H1 (cell line): ENCODE results near the gene COLEC11. TPM values are rescaled to one million over a fixed set of nuclear protein-coding genes. Genes with fewer than 3 reads are reported as not detected.

Experiments
- CTCF ChIA-PET: fragments of 300-600 bp; sonication (Branson Sonifier 250); formaldehyde crosslinking; loops from one replicate; lab custom pipeline; 2021; ENCODE audit not compliant: partially characterized antibody; lab: Charles Lee
- POLR2A ChIA-PET: fragments of 300-600 bp; sonication (Branson Sonifier 250); formaldehyde crosslinking; loops from one replicate; lab custom pipeline; 2021; ENCODE audit warnings: inconsistent platforms; ENCODE audit not compliant: partially characterized antibody; lab: Charles Lee
- DNase-seq, 2 experiments: peaks; one replicate each; pipeline versions ENCODE4 v3.0.0 to v3.0.0-alpha.2; 2010 to 2022; ENCODE audit warnings: low spot score in 2 of 2, low read depth in 1 of 2, mixed read lengths in 1 of 2
- FAIRE-seq: peaks from 2 replicates; lab custom pipeline; 2011; peaks lifted over from hg19 to GRCh38; lab: Jason Lieb, UNC
- H2AFZ ChIP-seq: 2 replicates; pipeline ENCODE4 v1.8.1; 2012; ENCODE audit warnings: low read length, inconsistent platforms
- H2AK5ac ChIP-seq: 2 replicates; pipeline ENCODE4 v1.6.1; 2013; ENCODE audit warnings: low read depth, low read length
- H2BK120ac ChIP-seq: replicated peaks from 2 replicates; pipeline ENCODE3; 2013; ENCODE audit warnings: low read depth, low read length, inconsistent platforms
- H2BK12ac ChIP-seq: 2 replicates; pipeline ENCODE4 v1.6.1; 2013; ENCODE audit warnings: low read depth, low read length
- H2BK15ac ChIP-seq: 2 replicates; pipeline ENCODE4 v1.6.1; 2013; ENCODE audit warnings: low read length
- H2BK20ac ChIP-seq: 2 replicates; pipeline ENCODE4 v1.6.1; 2013; ENCODE audit warnings: low read length
- H2BK5ac ChIP-seq: 2 replicates; pipeline ENCODE4 v1.6.1; 2013; ENCODE audit warnings: low read depth, low read length
- H3K14ac ChIP-seq: 2 replicates; pipeline ENCODE4 v1.6.1; 2013; ENCODE audit warnings: inconsistent platforms; ENCODE audit not compliant: insufficient read length
- H3K18ac ChIP-seq: 2 replicates; pipeline ENCODE4 v1.6.1; 2013; ENCODE audit warnings: low read length; ENCODE audit errors: extremely low read depth
- H3K23ac ChIP-seq: 2 replicates; pipeline ENCODE4 v1.6.1; 2013; ENCODE audit warnings: inconsistent platforms; ENCODE audit not compliant: insufficient read length
- H3K23me2 ChIP-seq: 2 replicates; pipeline ENCODE4 v1.6.1; 2013; ENCODE audit warnings: low read depth, low read length
- H3K27ac ChIP-seq: 2 replicates; pipeline ENCODE4 v1.6.1; 2011; ENCODE audit warnings: low read depth, low read length, inconsistent platforms
- H3K27me3 ChIP-seq, 4 experiments: replicated peaks in 1 of 4; 1 replicate in 1 of 4; 2 replicates in 3 of 4; pipeline versions ENCODE4 v1.6.1 to v1.8.1; 2011 to 2013; ENCODE audit warnings: low read length in 3 of 4, mild to moderate bottlenecking in 3 of 4, inconsistent platforms in 2 of 4, mixed read lengths in 2 of 4, moderate library complexity in 1 of 4; ENCODE audit not compliant: control insufficient read depth in 3 of 4, insufficient read depth in 3 of 4; ENCODE audit errors: extremely low read depth in 1 of 4
- H3K36me3 ChIP-seq, 4 experiments: 2 replicates each; pipeline versions ENCODE4 v1.6.1 to v1.8.1; 2011 to 2013; ENCODE audit warnings: mild to moderate bottlenecking in 4 of 4, low read length in 3 of 4, moderate library complexity in 2 of 4, control low read depth in 1 of 4, inconsistent platforms in 1 of 4; ENCODE audit not compliant: insufficient read depth in 4 of 4, control insufficient read depth in 2 of 4
- H3K4ac ChIP-seq: replicated peaks from 2 replicates; pipeline ENCODE3; 2013; ENCODE audit warnings: low read length, low read depth, mixed read lengths, inconsistent platforms; ENCODE audit not compliant: insufficient read length
- H3K4me1 ChIP-seq, 4 experiments: replicated peaks in 1 of 4; 1 replicate in 1 of 4; 2 replicates in 3 of 4; pipeline versions ENCODE4 v1.6.1 to v1.8.1; 2011 to 2013; ENCODE audit warnings: low read length in 3 of 4, inconsistent platforms in 2 of 4, mixed read lengths in 1 of 4; ENCODE audit not compliant: insufficient read depth in 4 of 4, control insufficient read depth in 3 of 4
- H3K4me2 ChIP-seq, 2 experiments: 2 replicates each; pipeline versions ENCODE4 v1.6.1 to v1.8.1; 2011 to 2013; ENCODE audit warnings: low read depth in 2 of 2, low read length in 2 of 2, control low read depth in 1 of 2, inconsistent platforms in 1 of 2, mild to moderate bottlenecking in 1 of 2; ENCODE audit not compliant: insufficient read depth in 1 of 2
- H3K4me3 ChIP-seq, 4 experiments: fragments of 200-600, 300-600 bp in 1 of 4; sonication (generic), shearing (Covaris generic), sonication (Bioruptor Twin) in 1 of 4; 2 replicates each; pipeline versions ENCODE4 v1.5.1 to v1.8.1; 2011 to 2016; ENCODE audit warnings: low read length in 4 of 4, low read depth in 3 of 4, control low read depth in 2 of 4, inconsistent platforms in 2 of 4, mild to moderate bottlenecking in 2 of 4, mixed read lengths in 1 of 4, moderate library complexity in 1 of 4; ENCODE audit not compliant: insufficient read depth in 2 of 4; ENCODE audit errors: extremely low read depth in 1 of 4
- H3K56ac ChIP-seq: replicated peaks from 2 replicates; pipeline ENCODE3; 2013; ENCODE audit warnings: low read depth, mild to moderate bottlenecking, mixed read lengths, low read length, inconsistent platforms; ENCODE audit not compliant: insufficient read length
- H3K79me1 ChIP-seq: 2 replicates; pipeline ENCODE4 v1.6.1; 2013; ENCODE audit warnings: low read depth, low read length, control low read depth
- H3K79me2 ChIP-seq, 2 experiments: 2 replicates each; pipeline versions ENCODE4 v1.6.1 to v1.8.1; 2012 to 2013; ENCODE audit warnings: low read length in 2 of 2, mild to moderate bottlenecking in 2 of 2, inconsistent platforms in 1 of 2; ENCODE audit not compliant: insufficient read depth in 2 of 2, control insufficient read depth in 1 of 2
- H3K9ac ChIP-seq, 4 experiments: replicated peaks in 1 of 4; 1 replicate in 1 of 4; 2 replicates in 3 of 4; pipeline versions ENCODE4 v1.6.1 to v1.8.1; 2011 to 2013; ENCODE audit warnings: low read depth in 3 of 4, low read length in 3 of 4, control low read depth in 2 of 4, mild to moderate bottlenecking in 2 of 4, moderate library complexity in 2 of 4, inconsistent platforms in 1 of 4; ENCODE audit errors: extremely low read depth in 1 of 4
- H3K9me3 ChIP-seq, 2 experiments: 2 replicates each; pipeline versions ENCODE4 v1.6.1 to v1.8.1; 2012 to 2013; ENCODE audit warnings: mild to moderate bottlenecking in 2 of 2, moderate library complexity in 2 of 2, control low read depth in 1 of 2, inconsistent platforms in 1 of 2, low read depth in 1 of 2, low read length in 1 of 2, mixed read lengths in 1 of 2; ENCODE audit not compliant: insufficient read depth in 2 of 2
- H4K20me1 ChIP-seq, 2 experiments: replicated peaks in 1 of 2; 2 replicates each; pipeline versions ENCODE3 to v1.8.1; 2011 to 2013; ENCODE audit warnings: inconsistent platforms in 2 of 2, low read length in 2 of 2, mild to moderate bottlenecking in 1 of 2; ENCODE audit not compliant: insufficient read depth in 2 of 2, control insufficient read depth in 1 of 2
- H4K5ac ChIP-seq: 2 replicates; pipeline ENCODE4 v1.6.1; 2013; ENCODE audit warnings: low read length, low read depth, mixed read lengths, inconsistent platforms; ENCODE audit not compliant: insufficient read length
- H4K8ac ChIP-seq: 2 replicates; pipeline ENCODE4 v1.8.0; 2013; ENCODE audit warnings: mild to moderate bottlenecking, moderate library complexity, low read length, inconsistent platforms; ENCODE audit not compliant: insufficient read depth; ENCODE audit errors: extremely low read depth
- H4K91ac ChIP-seq: replicated peaks from 2 replicates; pipeline ENCODE3; 2013; ENCODE audit warnings: low read length, mixed read lengths, inconsistent platforms; ENCODE audit not compliant: insufficient read length
- JUN ChIP-seq: IDR thresholded peaks from 2 replicates; pipeline ENCODE4 v1.6.1; 2011; ENCODE audit warnings: low read depth, mild to moderate bottlenecking, improper control_type of control experiment, low read length
- MAFK ChIP-seq: IDR thresholded peaks from 2 replicates; pipeline ENCODE4 v1.6.1; 2012; ENCODE audit warnings: low read depth, mild to moderate bottlenecking, improper control_type of control experiment, low read length
- SIRT6 ChIP-seq: IDR thresholded peaks from one replicate; pipeline ENCODE4 v1.7.1; 2012; ENCODE audit warnings: low read length, inconsistent platforms
- TAF7 ChIP-seq: optimal IDR thresholded peaks from 2 replicates; pipeline ENCODE3; 2011; ENCODE audit warnings: low read depth, mild to moderate bottlenecking, inconsistent platforms, low read length, moderate library complexity, borderline replicate concordance
- YY1 ChIP-seq: IDR thresholded peaks from 2 replicates; pipeline ENCODE4 v1.6.1; 2011; ENCODE audit warnings: low read depth, mild to moderate bottlenecking, low read length
- whole genome bisulfite sequencing, 2 experiments: shearing (Covaris generic) in 1 of 2; methylation state at CpG; one replicate each; pipeline versions ENCODE4 v1.1.6 to v1.1.7; 2013 to 2015; ENCODE audit warnings: low lambda C conversion rate in 2 of 2, mixed read lengths in 2 of 2, inconsistent platforms in 1 of 2, low coverage in 1 of 2, missing lambda C conversion rate in 1 of 2; ENCODE audit not compliant: insufficient replicate concordance in 2 of 2, insufficient coverage in 1 of 2, insufficient read length in 1 of 2; ENCODE audit errors: extremely low coverage in 1 of 2, missing lambda C conversion rate in 1 of 2; 5-methylcytosine and 5-hydroxymethylcytosine counted together
- polyA plus RNA-seq, 7 experiments: library from polyadenylated mRNA; depleted of rRNA in 3 of 7; stranded (reverse) in 5 of 7; unstranded in 2 of 7; fragments of >200 nt in 5 of 7; fragments of 200-250 nt in 2 of 7; gene quantifications; 1 replicate in 5 of 7; 2 replicates in 1 of 7; 4 replicates in 1 of 7; pipeline versions ENCODE4 v1.2.1 to v1.2.3, GENCODE V29; 2011 to 2013; ENCODE audit warnings: missing spikeins in 2 of 7, mixed read lengths in 2 of 7
- total RNA-seq: library from RNA; stranded (reverse); fragmentation: NEBNext Ultra II Directional; extraction: Animal tissue kit (Norgen Biotek cat#: 25700); gene quantifications from 2 replicates; pipeline ENCODE4 v1.2.1, GENCODE V29; 2021
- TF ChIP-seq, protein P1 (sequence below): IDR thresholded peaks from 2 replicates; pipeline ENCODE4 v1.6.1; 2012; ENCODE audit warnings: low read length, inconsistent platforms
- TF ChIP-seq, protein P2 (sequence below), 3 experiments: IDR thresholded peaks; 1 replicate in 2 of 3; 2 replicates in 1 of 3; pipeline versions ENCODE4 v1.5.1 to v1.6.1; 2011; ENCODE audit warnings: low read length in 3 of 3, mild to moderate bottlenecking in 3 of 3, inconsistent platforms in 2 of 3, low read depth in 1 of 3, moderate library complexity in 1 of 3; ENCODE audit not compliant: insufficient read depth in 1 of 3; ENCODE audit errors: control extremely low read depth in 1 of 3
- TF ChIP-seq, protein P3 (sequence below): IDR thresholded peaks from 2 replicates; pipeline ENCODE4 v1.6.1; 2011; ENCODE audit warnings: low read depth, mild to moderate bottlenecking, low read length; ENCODE audit not compliant: insufficient read depth

COLEC11 gene
- total and polyA plus RNA-seq, 2 of the 8 experiments (the other 6 are each of a cell fraction or from before 2014, with no cell fraction given), result 0.47 to 0.80 TPM

DNA sequence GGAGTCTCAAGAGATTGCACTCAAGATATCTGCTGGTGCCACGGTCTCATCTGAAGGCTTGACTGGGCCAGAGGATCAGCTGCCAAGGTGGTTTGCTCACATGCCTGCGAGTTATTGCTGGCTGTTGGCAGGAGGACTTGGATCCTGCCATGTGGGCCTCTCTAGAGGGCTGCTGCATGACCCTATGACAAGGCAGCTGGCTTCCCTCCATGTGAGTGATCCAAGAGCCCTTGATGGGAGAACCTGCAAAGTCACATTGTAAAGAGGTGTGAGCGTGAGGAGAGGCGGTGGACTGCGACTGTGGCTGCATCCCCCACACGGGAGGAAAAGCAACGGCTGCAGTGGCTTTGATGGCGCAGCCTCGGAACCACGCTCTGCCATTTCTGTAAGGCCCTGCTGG lies 59.1 kb downstream of the COLEC11 start:
- H3K9me3 ChIP-seq, result no peaks in the 10 kb centered on the region; a peak in 1 of 4 replicates
- no peak overlapping the region for H2AFZ ChIP-seq
- peaks cover 7% of the 10 kb centered on the region; the same call in 1 of the 2 replicates for H3K23me2 ChIP-seq
- no peaks in the 10 kb centered on the region for H3K36me3 ChIP-seq
- no peak overlapping the region for H4K91ac ChIP-seq
- H3K27me3 ChIP-seq, result peaks cover 0 to 2% (median 0%) of the 10 kb centered on the region in 4 experiments; a peak in 1 of 7 replicates
- H2BK15ac ChIP-seq, result no peak overlapping the region
- no peak overlapping the region for H3K27ac ChIP-seq
- H3K4me1 ChIP-seq, result peaks cover 1 to 19% (median 15%) of the 10 kb centered on the region in 4 experiments
- no peak for FAIRE-seq
- no peak overlapping the region for H2BK120ac ChIP-seq
- no peaks in the 10 kb centered on the region for H3K79me2 ChIP-seq
- ChIA-PET POLR2A (interaction anchor here (3.8 to 4.5 kb wide), 2 partner anchors 78 to 96 kb away, joined by 13 to 26 read pairs; partner anchors contain the start of gene RNASEH1), CTCF (interaction anchor here (0.6 to 2.3 kb wide), 6 partner anchors 9 to 464 kb away, joined by 3 to 8 read pairs (median 3); no protein-coding TSS in a partner anchor)
- no peak overlapping the region for H4K8ac ChIP-seq
- H4K5ac ChIP-seq, result no peak overlapping the region
- H3K79me1 ChIP-seq, result no peaks in the 10 kb centered on the region
- no peak overlapping the region for H3K4ac ChIP-seq
- 84% methylated on average over 10 of the region's 10 CpGs; no CpG with 5 or more reads in 1 of the 2 experiments for WGBS, 2 experiments
- H4K20me1 ChIP-seq, result no peaks in the 10 kb centered on the region
- H2BK12ac ChIP-seq, result no peak overlapping the region
- H3K14ac ChIP-seq, result no peak overlapping the region
- H3K56ac ChIP-seq, result no peak overlapping the region
- H3K18ac ChIP-seq, result no peak overlapping the region
- no peak overlapping the region for H2BK20ac ChIP-seq
- H2BK5ac ChIP-seq, result no peak overlapping the region
- H3K4me3 ChIP-seq, result no peak overlapping the region
- H3K4me2 ChIP-seq, result no peak overlapping the region
- no peak overlapping the region for H2AK5ac ChIP-seq
- no peak overlapping the region for H3K9ac ChIP-seq
- DNase-seq, result no peak
- no peak overlapping the region for H3K23ac ChIP-seq
- no peak for TF ChIP-seq TAF7
- no peak for TF ChIP-seq YY1
- TF ChIP-seq JUN, result no peak
- TF ChIP-seq, protein P1, sequence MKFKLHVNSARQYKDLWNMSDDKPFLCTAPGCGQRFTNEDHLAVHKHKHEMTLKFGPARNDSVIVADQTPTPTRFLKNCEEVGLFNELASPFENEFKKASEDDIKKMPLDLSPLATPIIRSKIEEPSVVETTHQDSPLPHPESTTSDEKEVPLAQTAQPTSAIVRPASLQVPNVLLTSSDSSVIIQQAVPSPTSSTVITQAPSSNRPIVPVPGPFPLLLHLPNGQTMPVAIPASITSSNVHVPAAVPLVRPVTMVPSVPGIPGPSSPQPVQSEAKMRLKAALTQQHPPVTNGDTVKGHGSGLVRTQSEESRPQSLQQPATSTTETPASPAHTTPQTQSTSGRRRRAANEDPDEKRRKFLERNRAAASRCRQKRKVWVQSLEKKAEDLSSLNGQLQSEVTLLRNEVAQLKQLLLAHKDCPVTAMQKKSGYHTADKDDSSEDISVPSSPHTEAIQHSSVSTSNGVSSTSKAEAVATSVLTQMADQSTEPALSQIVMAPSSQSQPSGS, result no peak
- TF ChIP-seq MAFK, result no peak
- TF ChIP-seq SIRT6, result no peak
- TF ChIP-seq, protein P2, sequence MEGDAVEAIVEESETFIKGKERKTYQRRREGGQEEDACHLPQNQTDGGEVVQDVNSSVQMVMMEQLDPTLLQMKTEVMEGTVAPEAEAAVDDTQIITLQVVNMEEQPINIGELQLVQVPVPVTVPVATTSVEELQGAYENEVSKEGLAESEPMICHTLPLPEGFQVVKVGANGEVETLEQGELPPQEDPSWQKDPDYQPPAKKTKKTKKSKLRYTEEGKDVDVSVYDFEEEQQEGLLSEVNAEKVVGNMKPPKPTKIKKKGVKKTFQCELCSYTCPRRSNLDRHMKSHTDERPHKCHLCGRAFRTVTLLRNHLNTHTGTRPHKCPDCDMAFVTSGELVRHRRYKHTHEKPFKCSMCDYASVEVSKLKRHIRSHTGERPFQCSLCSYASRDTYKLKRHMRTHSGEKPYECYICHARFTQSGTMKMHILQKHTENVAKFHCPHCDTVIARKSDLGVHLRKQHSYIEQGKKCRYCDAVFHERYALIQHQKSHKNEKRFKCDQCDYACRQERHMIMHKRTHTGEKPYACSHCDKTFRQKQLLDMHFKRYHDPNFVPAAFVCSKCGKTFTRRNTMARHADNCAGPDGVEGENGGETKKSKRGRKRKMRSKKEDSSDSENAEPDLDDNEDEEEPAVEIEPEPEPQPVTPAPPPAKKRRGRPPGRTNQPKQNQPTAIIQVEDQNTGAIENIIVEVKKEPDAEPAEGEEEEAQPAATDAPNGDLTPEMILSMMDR (IDR thresholded peaks at IDR 0.05; ENCODE audit: control extremely low read depth in 1 of 3, insufficient read depth in 1 of 3, low read depth in 1 of 3, low read length in 3 of 3), result no peak
- TF ChIP-seq, protein P3, sequence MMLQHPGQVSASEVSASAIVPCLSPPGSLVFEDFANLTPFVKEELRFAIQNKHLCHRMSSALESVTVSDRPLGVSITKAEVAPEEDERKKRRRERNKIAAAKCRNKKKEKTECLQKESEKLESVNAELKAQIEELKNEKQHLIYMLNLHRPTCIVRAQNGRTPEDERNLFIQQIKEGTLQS, result no peak
